Neural cell (in vitro differentiated cells): ENCODE measurements around the gene MXRA7.

ENCODE experiments used
- RAD21 ChIP-seq: fragments of 450-650 bp; conservative IDR thresholded peaks from 2 replicates; pipeline ENCODE4 v1.6.1; 2014; ENCODE audit warnings: antibody characterized with exemption, mild to moderate bottlenecking, moderate library complexity
- TF ChIP-seq, protein P1 (sequence below): fragments of 450-650 bp; IDR thresholded peaks from 2 replicates; pipeline ENCODE4 v1.5.1; 2014; ENCODE audit warnings: antibody characterized with exemption, mild to moderate bottlenecking, moderate library complexity; ENCODE audit not compliant: poor library complexity, severe bottlenecking

DNA sequence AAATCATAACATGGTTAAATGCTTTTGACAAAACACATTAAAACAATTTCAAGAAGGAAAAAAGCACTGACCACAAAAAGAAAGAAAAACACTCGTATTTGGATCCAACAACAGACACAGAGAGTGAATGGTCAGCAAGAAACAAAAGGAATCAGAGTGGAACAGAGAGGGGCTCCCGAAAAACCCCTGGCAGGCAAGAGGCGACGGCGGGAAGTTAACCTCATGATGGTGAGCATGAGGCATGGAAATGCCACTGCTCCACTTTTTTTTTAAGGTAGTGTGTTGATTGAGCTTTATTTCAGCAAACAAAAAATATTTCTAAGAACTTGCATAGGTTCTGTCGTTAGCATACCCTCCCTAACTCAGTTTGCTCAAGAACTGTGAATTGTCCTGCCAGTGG, 35.1 kb downstream of the MXRA7 start:
- TF ChIP-seq, protein P1, sequence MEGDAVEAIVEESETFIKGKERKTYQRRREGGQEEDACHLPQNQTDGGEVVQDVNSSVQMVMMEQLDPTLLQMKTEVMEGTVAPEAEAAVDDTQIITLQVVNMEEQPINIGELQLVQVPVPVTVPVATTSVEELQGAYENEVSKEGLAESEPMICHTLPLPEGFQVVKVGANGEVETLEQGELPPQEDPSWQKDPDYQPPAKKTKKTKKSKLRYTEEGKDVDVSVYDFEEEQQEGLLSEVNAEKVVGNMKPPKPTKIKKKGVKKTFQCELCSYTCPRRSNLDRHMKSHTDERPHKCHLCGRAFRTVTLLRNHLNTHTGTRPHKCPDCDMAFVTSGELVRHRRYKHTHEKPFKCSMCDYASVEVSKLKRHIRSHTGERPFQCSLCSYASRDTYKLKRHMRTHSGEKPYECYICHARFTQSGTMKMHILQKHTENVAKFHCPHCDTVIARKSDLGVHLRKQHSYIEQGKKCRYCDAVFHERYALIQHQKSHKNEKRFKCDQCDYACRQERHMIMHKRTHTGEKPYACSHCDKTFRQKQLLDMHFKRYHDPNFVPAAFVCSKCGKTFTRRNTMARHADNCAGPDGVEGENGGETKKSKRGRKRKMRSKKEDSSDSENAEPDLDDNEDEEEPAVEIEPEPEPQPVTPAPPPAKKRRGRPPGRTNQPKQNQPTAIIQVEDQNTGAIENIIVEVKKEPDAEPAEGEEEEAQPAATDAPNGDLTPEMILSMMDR: no peak
- no peak for TF ChIP-seq RAD21
